Mucosa of rectum (tissue), 2 donors: ENCODE data around the gene OR52B6.
"Not testable (repeated sequence)": the region's sequence is repeated elsewhere in the genome, so short reads cannot be mapped to it uniquely, and the experiment has no call there.

Source experiments
- H3K27ac ChIP-seq, 2 donors: one replicate each; pipeline ENCODE4 v1.7.0; 2013; ENCODE audit warnings: inconsistent platforms in 2 of 2, low read depth in 2 of 2, low read length in 2 of 2
- H3K27me3 ChIP-seq, 2 donors: one replicate each; pipeline ENCODE4 v1.7.0; 2013; ENCODE audit warnings: low read length in 2 of 2; ENCODE audit not compliant: control insufficient read depth in 2 of 2, insufficient read depth in 2 of 2
- H3K36me3 ChIP-seq, 2 donors: one replicate each; pipeline ENCODE4 v1.7.0; 2013; ENCODE audit warnings: low read length in 2 of 2; ENCODE audit not compliant: control insufficient read depth in 2 of 2, insufficient read depth in 2 of 2
- H3K4me1 ChIP-seq, 2 donors: one replicate each; pipeline ENCODE4 v1.7.0; 2013; ENCODE audit warnings: low read length in 2 of 2, mild to moderate bottlenecking in 1 of 2; ENCODE audit not compliant: control insufficient read depth in 2 of 2, insufficient read depth in 2 of 2
- H3K4me3 ChIP-seq, 2 donors: one replicate each; pipeline ENCODE4 v1.7.0; 2013; ENCODE audit warnings: low read length in 2 of 2
- H3K9ac ChIP-seq, 2 donors: one replicate each; pipeline ENCODE4 v1.7.0; 2013; ENCODE audit warnings: low read length in 2 of 2, low read depth in 1 of 2, mild to moderate bottlenecking in 1 of 2
- H3K9me3 ChIP-seq, 2 donors: one replicate each; pipeline ENCODE4 v1.7.0; 2013; ENCODE audit warnings: low read length in 2 of 2; ENCODE audit not compliant: control insufficient read depth in 2 of 2
- donor health status: healthy.
- donor health status: Normal muscosa, but diverticular disease.

Gene OR52B6

DNA sequence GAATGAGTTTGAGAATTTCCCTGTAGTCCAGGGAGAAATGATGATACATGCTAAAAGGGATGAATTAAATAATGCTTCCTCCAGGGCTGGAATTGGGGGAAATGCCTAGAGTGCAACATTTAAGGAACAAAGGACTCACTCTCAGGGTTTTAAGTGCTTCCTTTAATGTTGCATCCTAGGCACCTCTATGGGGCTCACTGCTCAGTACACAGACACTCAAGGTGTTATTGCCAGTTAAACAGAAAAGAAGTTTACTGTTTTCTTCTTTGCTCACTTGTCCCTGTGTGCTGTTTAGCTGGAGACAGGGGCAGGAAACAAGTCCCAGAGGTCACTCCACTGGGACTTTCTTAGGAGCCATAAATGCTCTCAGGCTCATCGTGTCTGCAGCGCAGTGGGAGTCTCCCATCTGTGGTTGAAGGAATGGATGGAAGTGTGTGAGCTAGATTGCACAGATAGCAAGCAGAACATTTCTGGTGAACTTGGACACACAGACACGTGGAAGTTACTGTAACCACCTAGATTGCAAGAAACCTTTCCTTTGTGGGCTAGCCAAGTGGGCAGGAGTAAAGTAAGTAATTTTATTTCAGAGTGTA is 24.0 kb upstream of the OR52B6 start:
- H3K9ac ChIP-seq, result no peak overlapping the region
- H3K4me1 ChIP-seq, result no peaks in the 10 kb centered on the region
- H3K36me3 ChIP-seq, result no peaks in the 10 kb centered on the region
- H3K4me3 ChIP-seq, result no peak overlapping the region
- H3K9me3 ChIP-seq, result no peaks in the 10 kb centered on the region
- H3K27me3 ChIP-seq, result no peaks in the 10 kb centered on the region
- H3K27ac ChIP-seq, result no peak overlapping the region

DNA sequence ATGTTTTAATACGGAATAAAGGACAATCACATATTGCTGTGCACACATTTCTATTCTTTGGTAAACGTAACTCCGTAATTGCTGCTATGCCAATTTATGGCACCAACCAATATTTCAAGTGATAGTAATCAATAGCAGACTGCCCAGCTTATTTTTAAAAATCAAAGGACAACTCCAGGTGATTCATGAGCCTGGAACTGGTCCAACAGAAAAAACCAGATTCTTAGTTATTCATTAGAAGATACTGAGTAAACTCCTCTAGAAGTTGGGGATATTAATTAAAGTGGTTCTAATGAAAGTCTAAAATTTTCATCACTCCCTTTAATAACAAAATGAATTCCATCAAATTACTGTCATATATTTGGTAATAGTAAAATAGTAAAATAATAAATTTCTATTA is 22.9 kb upstream of the OR52B6 start:
- no peaks in the 10 kb centered on the region for H3K9me3 ChIP-seq
- H3K4me1 ChIP-seq, result no peaks in the 10 kb centered on the region
- no peak overlapping the region for H3K27ac ChIP-seq
- no peak overlapping the region for H3K9ac ChIP-seq
- no peaks in the 10 kb centered on the region for H3K27me3 ChIP-seq
- H3K4me3 ChIP-seq, result no peak overlapping the region
- H3K36me3 ChIP-seq, result no peaks in the 10 kb centered on the region

DNA sequence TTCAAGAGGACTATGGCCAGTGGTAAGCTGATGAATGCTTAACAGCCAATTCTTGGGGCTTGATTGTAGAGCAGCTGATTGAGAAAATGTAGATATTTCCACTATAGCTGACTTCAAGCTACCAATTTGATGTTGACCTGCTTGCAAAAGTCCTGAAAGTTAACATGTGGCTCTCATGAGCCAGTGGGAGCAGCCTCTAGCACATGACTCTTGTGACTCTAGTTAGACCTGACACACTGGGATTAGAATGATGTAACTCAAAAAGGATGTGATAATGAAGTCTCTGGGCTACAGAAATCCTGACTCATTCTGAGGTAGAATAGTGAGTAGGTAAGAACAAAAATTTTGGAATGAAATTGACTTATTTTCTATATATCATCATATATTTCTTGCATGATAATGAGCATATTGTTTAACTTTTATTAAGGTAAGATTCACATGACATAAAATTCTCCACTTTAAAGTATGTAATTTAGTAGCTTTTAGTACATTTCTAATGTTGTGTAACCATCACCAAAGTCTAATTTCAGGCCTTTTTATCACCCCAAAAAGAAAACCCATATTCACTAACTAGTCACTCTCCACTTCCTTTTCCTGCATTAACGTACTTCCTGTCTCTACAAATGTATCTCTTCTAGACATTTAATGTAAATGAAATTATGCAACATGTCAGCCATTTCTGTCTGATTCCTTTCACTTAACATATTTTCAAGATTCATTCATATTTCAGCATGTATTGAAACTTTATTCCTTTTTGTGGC is 16.2 kb upstream of the OR52B6 start:
- Histone ChIP-seq H3K4me1 (no peaks in the 10 kb centered on the region), H3K9me3 (no peaks in the 10 kb centered on the region), H3K9ac (no peak overlapping the region), H3K27me3 (no peaks in the 10 kb centered on the region), H3K36me3 (no peaks in the 10 kb centered on the region), H3K27ac (no peak overlapping the region), H3K4me3 (no peak overlapping the region)

DNA sequence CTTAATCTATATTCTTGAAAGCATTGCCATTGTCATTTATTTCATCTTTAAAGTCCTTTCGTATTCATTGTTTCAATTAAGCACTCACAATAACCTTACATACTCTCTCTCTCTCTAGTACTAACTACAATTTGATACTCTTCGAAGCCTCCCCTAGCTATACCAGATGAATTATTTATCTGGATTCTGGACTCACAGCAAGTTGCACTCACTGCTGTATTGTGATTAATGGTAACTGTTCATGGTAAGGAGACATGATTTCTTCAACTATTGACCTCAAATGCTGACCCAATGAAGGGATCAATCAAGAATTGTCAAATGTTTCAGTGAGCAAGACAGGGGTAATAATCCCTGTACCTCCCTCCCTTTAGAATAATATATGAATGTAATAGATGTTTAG is 6.0 kb upstream of the OR52B6 start:
- Histone ChIP-seq H3K9me3 (no peaks in the 10 kb centered on the region), H3K27me3 (no peaks in the 10 kb centered on the region), H3K4me1 (no peaks in the 10 kb centered on the region), H3K4me3 (no peak overlapping the region), H3K36me3 (no peaks in the 10 kb centered on the region), H3K27ac (no peak overlapping the region), H3K9ac (no peak overlapping the region)

DNA sequence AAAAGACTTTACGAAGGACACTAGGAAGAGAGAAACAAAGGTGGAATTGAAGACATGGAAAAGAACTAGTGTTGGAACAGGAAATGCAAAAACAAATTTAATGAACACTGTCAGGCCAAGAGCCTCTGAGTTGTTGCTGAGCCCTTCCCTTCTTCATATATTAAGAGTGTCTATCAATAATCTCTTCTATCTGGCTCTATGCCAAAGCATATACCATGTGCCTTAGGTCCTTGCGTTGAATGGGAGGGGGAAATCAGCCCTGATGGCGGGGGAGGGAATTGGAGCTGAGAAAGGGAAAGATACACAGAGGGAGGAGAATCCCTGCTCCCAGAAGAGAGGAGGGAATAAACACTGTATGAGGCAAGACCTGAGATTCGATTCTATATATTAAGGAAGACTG is 5.5 kb upstream of the OR52B6 start:
- no peak overlapping the region for H3K27ac ChIP-seq
- H3K4me1 ChIP-seq, result no peaks in the 10 kb centered on the region
- H3K9ac ChIP-seq, result no peak overlapping the region
- no peak overlapping the region for H3K4me3 ChIP-seq
- no peaks in the 10 kb centered on the region for H3K27me3 ChIP-seq
- no peaks in the 10 kb centered on the region for H3K9me3 ChIP-seq
- H3K36me3 ChIP-seq, result no peaks in the 10 kb centered on the region

DNA sequence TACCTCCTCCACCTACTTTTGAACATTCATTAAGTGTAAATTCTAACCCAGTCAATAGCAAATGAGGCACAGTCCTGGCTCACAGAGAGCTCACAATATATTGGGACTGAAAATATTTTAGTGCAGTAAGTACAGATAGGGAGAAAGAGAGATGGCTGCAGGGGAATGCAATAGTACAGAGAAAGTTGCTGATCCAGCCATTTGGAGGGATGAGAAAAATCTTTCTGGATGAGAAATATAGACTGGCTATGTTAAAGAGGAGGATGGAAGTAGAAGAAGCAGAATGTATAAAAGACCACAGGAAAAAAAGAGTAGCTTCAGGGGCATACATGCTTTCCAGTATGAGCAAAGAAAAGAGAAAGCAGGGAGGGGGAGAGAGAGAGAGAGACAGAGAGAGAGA is 3.6 kb upstream of the OR52B6 start:
- Histone ChIP-seq H3K4me1 (no peaks in the 10 kb centered on the region), H3K9me3 (no peaks in the 10 kb centered on the region), H3K9ac (no peak overlapping the region), H3K4me3 (no peak overlapping the region), H3K27ac (no peak overlapping the region), H3K36me3 (no peaks in the 10 kb centered on the region), H3K27me3 (no peaks in the 10 kb centered on the region)

DNA sequence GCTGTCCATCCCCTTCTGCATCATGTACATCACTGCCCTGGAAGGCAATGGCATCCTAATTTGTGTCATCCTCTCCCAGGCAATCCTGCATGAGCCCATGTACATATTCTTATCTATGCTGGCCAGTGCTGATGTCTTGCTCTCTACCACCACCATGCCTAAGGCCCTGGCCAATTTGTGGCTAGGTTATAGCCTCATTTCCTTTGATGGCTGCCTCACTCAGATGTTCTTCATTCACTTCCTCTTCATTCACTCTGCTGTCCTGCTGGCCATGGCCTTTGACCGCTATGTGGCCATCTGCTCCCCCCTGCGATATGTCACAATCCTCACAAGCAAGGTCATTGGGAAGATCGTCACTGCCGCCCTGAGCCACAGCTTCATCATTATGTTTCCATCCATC is 337 bp downstream of the OR52B6 start:
- no peaks in the 10 kb centered on the region for H3K36me3 ChIP-seq
- H3K4me3 ChIP-seq, result no peak overlapping the region
- H3K4me1 ChIP-seq, result no peaks in the 10 kb centered on the region
- no peak overlapping the region for H3K9ac ChIP-seq
- H3K27ac ChIP-seq, result no peak overlapping the region
- no peaks in the 10 kb centered on the region for H3K9me3 ChIP-seq
- H3K27me3 ChIP-seq, result no peaks in the 10 kb centered on the region

GRCh38 chr11:5584458-5584857 is 3.8 kb downstream of the OR52B6 start:
- not testable (repeated sequence) for H3K4me3 ChIP-seq, H3K9me3 ChIP-seq, H3K27ac ChIP-seq, H3K27me3 ChIP-seq, H3K4me1 ChIP-seq, H3K9ac ChIP-seq, H3K36me3 ChIP-seq

DNA sequence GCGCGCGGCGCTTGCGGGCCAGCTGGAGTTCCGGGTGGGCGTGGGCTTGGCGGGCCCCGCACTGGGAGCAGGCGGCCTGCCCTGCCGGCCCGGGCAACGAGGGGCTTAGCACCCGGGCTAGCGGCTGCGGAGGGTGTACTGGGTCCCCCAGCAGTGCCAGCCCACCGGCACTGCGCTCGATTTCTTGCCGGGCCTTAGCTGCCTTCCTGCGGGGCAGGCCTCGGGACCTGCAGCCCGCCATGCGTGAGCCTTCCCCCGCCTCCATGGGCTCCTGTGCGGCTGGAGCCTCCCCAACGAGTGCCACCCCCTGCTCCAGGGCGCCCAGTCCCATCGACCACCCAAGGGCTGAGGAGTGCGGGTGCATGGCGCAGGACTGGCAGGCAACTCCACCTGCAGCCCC is 9.2 kb downstream of the OR52B6 start:
- not testable (repeated sequence) for H3K4me3 ChIP-seq, H3K9ac ChIP-seq, H3K9me3 ChIP-seq, H3K27ac ChIP-seq, H3K4me1 ChIP-seq, H3K27me3 ChIP-seq, H3K36me3 ChIP-seq

- H3K27me3 ChIP-seq, result no peaks in the 10 kb centered on the region
- H3K36me3 ChIP-seq, result no peaks in the 10 kb centered on the region
- no peaks in the 10 kb centered on the region for H3K4me1 ChIP-seq
- H3K9ac ChIP-seq, result no peak overlapping the region
- no peaks in the 10 kb centered on the region for H3K9me3 ChIP-seq
- no peak overlapping the region for H3K27ac ChIP-seq
- no peak overlapping the region for H3K4me3 ChIP-seq
Observed at GRCh38 chr11:5591613-5592012, 10.9 kb downstream of the OR52B6 start.
